Amygdala (tissue), 56 donors: Measurements from ENCODE around the gene HIVEP1.
A peak's percentile ranks its signal among the peaks of the same experiment; 100 is the strongest.
"Not testable (repeated sequence)": the region's sequence is repeated elsewhere in the genome, so short reads cannot be mapped to it uniquely, and the experiment has no call there.

Experiments used
- DNase-seq, 56 donors: peaks; one replicate each; lab custom pipeline; 2025; lab: John Stamatoyannopoulos, UW

Gene HIVEP1

DNA sequence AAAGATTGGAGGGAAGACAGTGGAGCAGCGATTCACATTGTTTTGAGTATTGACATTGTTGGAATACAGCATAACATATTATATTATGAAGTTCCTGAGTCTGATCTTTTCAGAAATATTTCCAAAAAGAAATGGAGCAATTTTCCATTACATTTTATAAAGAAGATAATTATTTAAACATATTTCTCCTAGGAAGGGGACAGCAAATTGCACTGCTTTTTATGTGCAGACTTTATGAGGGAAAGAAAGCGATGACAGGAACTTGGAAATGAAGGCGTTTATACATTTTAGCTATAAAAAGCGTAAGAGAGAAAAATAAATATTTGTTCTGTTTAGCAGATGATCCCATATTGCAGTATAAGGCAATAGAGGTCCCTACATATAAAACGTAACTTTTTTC is 161.1 kb downstream of the HIVEP1 start:
- no peak for DNase-seq

DNA sequence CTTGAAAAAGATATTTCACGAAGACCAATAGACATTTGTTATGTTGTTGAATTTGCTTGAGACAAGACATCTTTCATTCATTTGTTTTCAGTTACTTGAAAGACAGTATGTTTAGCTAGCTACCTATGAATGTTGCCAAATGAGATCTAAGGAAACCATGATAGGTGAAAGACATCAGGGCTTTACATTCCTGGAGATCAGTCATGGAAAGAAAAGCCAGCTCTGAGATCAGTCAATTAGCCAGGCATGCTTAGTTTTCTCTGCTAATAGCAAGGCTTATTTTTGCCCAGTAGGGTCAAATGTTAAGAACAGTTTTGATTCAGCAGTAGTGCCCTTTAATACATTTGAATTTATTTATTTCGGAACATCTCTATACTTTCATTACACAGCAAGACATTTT is 161.5 kb downstream of the HIVEP1 start:
- no peak for DNase-seq

DNA sequence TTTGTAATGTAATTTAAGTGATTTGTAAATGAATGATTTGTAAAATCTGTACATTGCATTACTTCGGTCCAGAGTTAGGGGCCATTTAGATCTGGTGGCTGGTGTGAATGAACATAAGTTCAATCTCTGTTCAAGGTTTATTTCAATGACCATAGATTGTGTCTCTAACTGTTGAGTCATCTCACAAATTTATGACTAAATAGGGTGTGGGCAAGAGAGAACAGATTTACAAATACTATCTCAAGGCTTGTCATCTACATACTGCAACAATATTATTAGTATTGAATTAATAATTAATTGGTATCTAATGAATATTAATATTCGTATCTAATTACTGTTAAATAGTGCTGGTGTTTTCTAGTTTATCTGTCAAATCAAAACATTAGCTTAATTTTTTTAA is 162.8 kb downstream of the HIVEP1 start:
- no peak for DNase-seq

- peak in 4 of 56 donors; percentile 2 to 12 (median 8) for DNase-seq
These were observed 163.5 kb downstream of the HIVEP1 start for GRCh38 chr6:12175626-12176025.

DNA sequence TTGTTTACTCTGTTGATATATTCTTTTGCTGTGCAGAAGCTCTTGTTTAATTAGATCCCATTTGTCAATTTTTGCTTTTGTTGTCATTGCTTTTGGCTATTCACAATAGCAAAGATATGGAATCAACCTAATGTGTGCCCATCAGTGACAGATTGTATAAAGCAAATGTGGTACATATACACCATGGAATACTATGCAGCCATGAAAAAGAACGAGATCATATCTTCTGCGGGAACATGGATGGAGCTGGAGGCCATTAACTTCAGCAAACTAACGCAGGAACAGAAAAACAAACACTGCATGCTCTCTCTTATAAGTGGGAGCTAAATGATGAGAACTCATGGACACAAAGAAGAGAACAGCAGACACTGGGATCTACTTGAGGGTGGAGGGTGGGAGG is 164.7 kb downstream of the HIVEP1 start:
- not testable (repeated sequence) for DNase-seq

DNA sequence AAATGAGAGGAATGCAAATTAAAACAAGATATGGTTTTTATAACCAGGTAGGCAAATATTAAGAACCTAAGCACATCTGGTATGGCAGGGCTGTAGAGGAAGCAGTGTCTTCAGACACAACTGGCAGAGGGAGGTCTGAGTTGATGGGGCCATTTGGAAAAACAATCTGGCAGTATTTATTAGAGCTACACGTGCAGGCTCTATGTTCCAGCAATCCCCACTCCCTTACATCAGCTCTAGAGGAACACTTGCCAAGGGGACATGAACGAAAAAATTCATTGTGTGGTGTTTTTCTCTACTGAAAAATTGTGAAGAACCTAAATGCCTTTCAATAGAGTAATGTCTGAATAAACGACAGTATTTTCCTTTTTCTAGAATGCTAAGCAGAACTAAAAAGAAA is 166.4 kb downstream of the HIVEP1 start:
- DNase-seq, result no peak

DNA sequence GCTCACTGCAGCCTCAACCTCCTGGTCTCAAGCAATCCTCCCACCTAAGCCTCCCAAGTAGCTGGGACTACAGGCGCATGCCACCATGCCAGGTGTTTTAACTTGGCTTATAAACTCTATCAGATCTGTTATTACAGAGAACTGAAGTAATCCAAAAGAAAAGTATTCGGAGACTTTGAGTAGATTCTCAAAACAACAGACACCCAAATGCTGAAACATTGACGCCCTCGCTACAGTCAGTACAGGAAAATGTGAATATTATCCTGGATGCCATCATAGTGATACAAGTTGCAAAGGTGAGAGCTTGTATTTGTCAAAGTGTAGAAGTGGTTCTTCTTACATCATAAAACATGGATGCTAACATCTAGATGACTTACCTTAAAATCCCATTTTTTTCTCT is 169.4 kb downstream of the HIVEP1 start:
- DNase-seq, result no peak

GRCh38 chr6:12182676-12183075 is 170.6 kb downstream of the HIVEP1 start:
- no peak for DNase-seq

- no peak for DNase-seq
These were observed 173.1 kb downstream of the HIVEP1 start for GRCh38 chr6:12185081-12185673.

GRCh38 chr6:12186528-12186927 is 174.4 kb downstream of the HIVEP1 start:
- no peak for DNase-seq

DNA sequence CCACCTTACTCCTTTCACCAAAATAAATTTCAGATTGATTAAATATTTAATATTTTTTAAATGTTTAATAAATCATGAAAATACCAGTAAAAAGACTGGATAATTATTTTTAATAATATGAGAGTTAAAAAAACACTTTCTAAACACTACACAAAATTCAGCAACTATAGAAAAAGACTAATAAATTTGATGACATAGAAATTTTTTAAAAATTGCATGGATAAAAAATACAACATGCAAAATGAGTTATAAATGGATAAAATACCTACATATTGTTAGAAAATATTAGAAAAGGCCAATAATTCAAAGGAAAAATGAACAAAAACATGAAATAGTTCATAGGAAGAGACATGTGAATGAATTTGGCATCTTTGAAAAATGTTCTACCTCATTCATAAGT is 177.0 kb downstream of the HIVEP1 start:
- DNase-seq, result no peak

GRCh38 chr6:12189661-12190060 is 177.5 kb downstream of the HIVEP1 start:
- no peak for DNase-seq

DNA sequence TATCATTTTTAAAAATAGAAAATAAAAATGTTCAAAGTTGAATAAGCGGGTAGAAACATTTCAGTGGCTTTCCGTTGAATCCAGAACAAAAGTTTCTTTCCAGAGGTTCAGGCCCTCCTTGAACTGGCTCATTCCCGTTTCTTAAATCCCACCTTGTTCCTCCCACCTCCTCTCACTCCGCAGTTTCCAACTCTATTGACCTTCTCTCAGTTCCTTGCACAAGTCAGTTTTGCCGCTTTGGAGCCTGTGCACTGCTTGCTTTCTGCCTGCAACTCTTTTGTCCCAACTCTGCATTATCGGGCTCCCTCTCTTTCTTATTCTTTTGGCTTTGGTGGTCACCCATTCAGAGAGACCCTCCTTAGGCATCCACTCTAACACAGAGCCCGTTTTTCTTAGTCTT is 178.1 kb downstream of the HIVEP1 start:
- no peak for DNase-seq

DNA sequence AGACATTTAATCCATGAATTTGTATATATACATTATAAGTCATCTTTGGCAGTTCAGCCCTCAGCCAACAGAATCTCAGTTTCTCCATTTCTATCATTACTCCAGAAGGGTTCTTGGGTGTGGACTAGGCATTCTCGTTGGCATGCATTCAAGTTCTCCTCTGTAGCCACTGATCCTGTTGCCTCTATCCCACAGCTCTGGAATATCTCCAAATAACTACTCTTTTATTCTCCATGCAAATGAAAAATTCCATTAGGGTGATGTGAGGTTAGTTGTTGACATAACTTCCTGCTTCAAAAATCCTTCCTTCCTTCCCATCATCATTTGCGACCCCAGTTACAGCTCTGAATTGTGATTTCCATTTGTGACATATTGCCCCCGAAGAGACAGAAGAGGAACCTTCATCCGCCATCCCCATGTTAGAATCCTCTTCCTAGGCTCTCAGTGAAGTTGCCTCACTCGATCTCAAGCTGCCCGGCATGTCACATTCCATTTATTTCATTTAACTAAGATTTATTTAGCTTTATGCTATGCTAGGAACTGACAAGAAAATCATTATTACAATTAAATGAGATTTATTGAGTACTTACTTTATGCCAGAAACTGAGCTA is 184.3 kb downstream of the HIVEP1 start:
- DNase-seq, result no peak

GRCh38 chr6:12198851-12199250 is 186.7 kb downstream of the HIVEP1 start:
- DNase-seq, result no peak

GRCh38 chr6:12200015-12200564 is 188.0 kb downstream of the HIVEP1 start:
- DNase-seq, result no peak

DNA sequence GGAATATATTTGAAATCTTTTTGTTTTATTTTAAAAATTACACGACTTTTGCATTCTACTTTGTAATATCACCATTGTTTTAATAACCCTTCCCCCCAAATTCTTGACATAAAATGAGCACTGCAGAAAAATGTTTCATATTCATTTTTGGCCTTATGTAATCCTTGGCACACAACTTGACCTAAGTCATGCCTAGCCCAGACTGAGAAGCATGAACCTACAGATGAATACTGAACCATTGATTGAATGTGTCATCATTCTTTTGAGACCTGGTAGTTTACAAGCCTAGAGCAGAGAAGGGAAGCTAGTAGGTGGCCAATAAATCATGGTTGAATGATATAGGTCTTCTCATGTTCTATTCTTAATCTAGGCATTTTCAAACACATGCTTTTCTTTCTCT is 188.6 kb downstream of the HIVEP1 start:
- no peak for DNase-seq

- DNase-seq, result no peak
These were observed 190.9 kb downstream of the HIVEP1 start for GRCh38 chr6:12203001-12203400.

GRCh38 chr6:12208190-12208589 is 196.1 kb downstream of the HIVEP1 start:
- DNase-seq, result no peak

DNA sequence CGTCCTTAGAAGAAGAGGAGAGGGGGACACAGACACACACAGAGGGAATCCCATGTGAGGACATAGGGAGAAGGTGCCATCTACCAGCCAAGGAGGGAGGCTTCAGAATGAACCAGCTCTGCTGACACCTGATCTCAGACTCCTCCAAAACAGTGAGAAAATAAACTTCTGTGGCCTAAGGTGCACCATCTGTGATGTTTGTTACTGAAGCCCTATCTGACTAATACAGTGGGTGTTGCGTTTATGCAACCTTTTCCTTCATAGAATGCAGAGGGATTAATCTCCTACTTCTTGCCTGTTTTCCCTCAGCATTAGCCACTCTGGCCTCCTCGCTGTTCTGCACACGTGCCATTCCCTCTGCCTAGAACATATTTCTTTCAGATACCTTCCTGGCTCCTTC is 196.6 kb downstream of the HIVEP1 start:
- DNase-seq, result no peak
